Uterus (tissue), 4 donors: Measurements from ENCODE around the gene CAMK1D. TPM values are rescaled to one million over a fixed set of nuclear protein-coding genes. Genes with fewer than 3 reads are reported as not detected.
"Not testable (repeated sequence)": the region's sequence is repeated elsewhere in the genome, so short reads cannot be mapped to it uniquely, and the experiment has no call there.

Experiments
- DNase-seq, 2 donors: peaks; one replicate each; pipeline ENCODE4 v3.0.0-alpha.2; 2019 to 2020
- H3K27ac ChIP-seq, 2 donors: fragments of 200-600 bp; sonication (generic); 1 replicate in 1 of 2; 2 replicates in 1 of 2; pipeline ENCODE4 v1.5.1; 2016 to 2018
- H3K27me3 ChIP-seq, 2 donors: fragments of 200-600 bp; sonication (generic); one replicate each; pipeline ENCODE4 v1.5.1; 2018 to 2019; ENCODE audit warnings: control low read depth in 1 of 2
- H3K36me3 ChIP-seq, 2 donors: fragments of 200-600 bp; sonication (generic); one replicate each; pipeline ENCODE4 v1.5.1; 2019; ENCODE audit warnings: control low read depth in 1 of 2
- H3K4me1 ChIP-seq, 2 donors: fragments of 200-600 bp; sonication (generic); one replicate each; pipeline ENCODE4 v1.5.1; 2018 to 2019; ENCODE audit warnings: control low read depth in 1 of 2
- H3K4me3 ChIP-seq, 2 donors: fragments of 200-600 bp; sonication (generic); 1 replicate in 1 of 2; 2 replicates in 1 of 2; pipeline ENCODE4 v1.5.1; 2018 to 2019; ENCODE audit warnings: mild to moderate bottlenecking in 1 of 2
- H3K9me3 ChIP-seq, 2 donors: fragments of 200-600 bp; sonication (generic); one replicate each; pipeline ENCODE4 v1.5.1; 2019; ENCODE audit warnings: control low read depth in 1 of 2
- POLR2A ChIP-seq, 2 donors: fragments of 450-650 bp; IDR thresholded peaks; one replicate each; pipeline ENCODE4 v1.6.1; 2016; ENCODE audit warnings: antibody characterized with exemption in 2 of 2, mild to moderate bottlenecking in 1 of 2, moderate library complexity in 1 of 2
- intact Hi-C: fragments of 100-400 bp; cut with DNase I; formaldehyde crosslinking; loops from one replicate; pipeline ENCODE4 v1.15.1; 2023; ENCODE audit warnings: low total_unique reads
- total RNA-seq, 4 donors: library from RNA; depleted of rRNA in 3 of 4; stranded (reverse); fragments of >200 nt in 3 of 4; gene quantifications; one replicate each; pipeline versions ENCODE4 v1.1.0 to v1.2.4, GENCODE V29; 2014 to 2023
- TF ChIP-seq, protein P1 (sequence below), 4 experiments: fragments of 200-600 bp in 2 of 4; fragments of 450-650 bp in 2 of 4; sonication (generic) in 2 of 4; IDR thresholded peaks; one replicate each; pipeline ENCODE4 v1.5.1; 2016 to 2019; ENCODE audit warnings: antibody characterized with exemption in 4 of 4, mild to moderate bottlenecking in 2 of 4, moderate library complexity in 1 of 4
- donor health status: DM: yes; HTN: yes; CAD: no.

CAMK1D gene
- total RNA-seq, 4 donors from 2014 or later = 3.5 to 48.4 (median 10.8) TPM

DNA sequence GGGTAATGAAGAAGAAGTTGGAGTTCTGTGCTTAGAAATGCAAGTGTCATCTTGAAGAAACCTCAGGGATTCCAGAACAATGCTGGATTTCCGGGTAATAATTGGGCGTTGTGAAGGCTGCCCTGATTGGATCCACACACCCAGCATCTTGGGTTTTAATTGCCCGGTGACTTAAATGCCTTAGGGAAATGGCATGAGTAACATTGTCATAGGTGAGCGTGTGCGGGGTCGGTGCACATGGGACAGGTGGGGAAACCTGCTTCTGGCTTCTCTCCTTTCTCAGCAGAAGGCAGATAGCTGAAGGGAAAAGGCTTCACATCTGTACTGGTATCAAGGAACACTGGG, 15.2 kb upstream of the CAMK1D start:
- H3K4me1 ChIP-seq = peaks cover 0 to 7% of the 10 kb centered on the region in 2 donors
- intact Hi-C loops = no loop called here
- no peak overlapping the region for H3K4me3 ChIP-seq
- no peak for DNase-seq
- no peaks in the 10 kb centered on the region for H3K36me3 ChIP-seq
- TF ChIP-seq, protein P1, sequence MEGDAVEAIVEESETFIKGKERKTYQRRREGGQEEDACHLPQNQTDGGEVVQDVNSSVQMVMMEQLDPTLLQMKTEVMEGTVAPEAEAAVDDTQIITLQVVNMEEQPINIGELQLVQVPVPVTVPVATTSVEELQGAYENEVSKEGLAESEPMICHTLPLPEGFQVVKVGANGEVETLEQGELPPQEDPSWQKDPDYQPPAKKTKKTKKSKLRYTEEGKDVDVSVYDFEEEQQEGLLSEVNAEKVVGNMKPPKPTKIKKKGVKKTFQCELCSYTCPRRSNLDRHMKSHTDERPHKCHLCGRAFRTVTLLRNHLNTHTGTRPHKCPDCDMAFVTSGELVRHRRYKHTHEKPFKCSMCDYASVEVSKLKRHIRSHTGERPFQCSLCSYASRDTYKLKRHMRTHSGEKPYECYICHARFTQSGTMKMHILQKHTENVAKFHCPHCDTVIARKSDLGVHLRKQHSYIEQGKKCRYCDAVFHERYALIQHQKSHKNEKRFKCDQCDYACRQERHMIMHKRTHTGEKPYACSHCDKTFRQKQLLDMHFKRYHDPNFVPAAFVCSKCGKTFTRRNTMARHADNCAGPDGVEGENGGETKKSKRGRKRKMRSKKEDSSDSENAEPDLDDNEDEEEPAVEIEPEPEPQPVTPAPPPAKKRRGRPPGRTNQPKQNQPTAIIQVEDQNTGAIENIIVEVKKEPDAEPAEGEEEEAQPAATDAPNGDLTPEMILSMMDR (IDR thresholded peaks at IDR 0.05) = no peak
- no peak for TF ChIP-seq POLR2A (IDR thresholded peaks at IDR 0.05)
- peak overlapping the region in 1 of 2 donors; percentile 52 for H3K27ac ChIP-seq
- no peaks in the 10 kb centered on the region for H3K27me3 ChIP-seq
- no peaks in the 10 kb centered on the region for H3K9me3 ChIP-seq

DNA sequence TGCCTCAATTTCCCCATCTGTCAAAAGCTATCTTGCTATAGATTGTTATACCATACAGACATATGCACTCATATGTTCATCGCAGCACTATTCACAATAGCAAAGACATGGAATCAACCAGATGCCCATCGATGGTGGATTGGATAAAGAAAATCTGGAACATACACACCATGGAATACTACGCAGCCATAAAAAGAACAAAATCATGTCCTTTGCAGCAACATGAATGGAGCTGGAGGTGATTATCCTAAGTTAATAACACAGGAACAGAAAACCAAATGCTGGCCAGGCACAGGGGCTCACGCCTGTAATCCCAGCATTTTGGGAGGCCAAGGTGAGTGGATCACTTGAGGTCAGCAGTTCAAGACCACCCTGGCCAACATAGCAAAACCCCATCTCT, 14.2 kb upstream of the CAMK1D start:
- H3K4me1 ChIP-seq, H3K36me3 ChIP-seq, DNase-seq, H3K27me3 ChIP-seq, H3K4me3 ChIP-seq, H3K27ac ChIP-seq, intact Hi-C loops, H3K9me3 ChIP-seq: not testable (repeated sequence)

DNA sequence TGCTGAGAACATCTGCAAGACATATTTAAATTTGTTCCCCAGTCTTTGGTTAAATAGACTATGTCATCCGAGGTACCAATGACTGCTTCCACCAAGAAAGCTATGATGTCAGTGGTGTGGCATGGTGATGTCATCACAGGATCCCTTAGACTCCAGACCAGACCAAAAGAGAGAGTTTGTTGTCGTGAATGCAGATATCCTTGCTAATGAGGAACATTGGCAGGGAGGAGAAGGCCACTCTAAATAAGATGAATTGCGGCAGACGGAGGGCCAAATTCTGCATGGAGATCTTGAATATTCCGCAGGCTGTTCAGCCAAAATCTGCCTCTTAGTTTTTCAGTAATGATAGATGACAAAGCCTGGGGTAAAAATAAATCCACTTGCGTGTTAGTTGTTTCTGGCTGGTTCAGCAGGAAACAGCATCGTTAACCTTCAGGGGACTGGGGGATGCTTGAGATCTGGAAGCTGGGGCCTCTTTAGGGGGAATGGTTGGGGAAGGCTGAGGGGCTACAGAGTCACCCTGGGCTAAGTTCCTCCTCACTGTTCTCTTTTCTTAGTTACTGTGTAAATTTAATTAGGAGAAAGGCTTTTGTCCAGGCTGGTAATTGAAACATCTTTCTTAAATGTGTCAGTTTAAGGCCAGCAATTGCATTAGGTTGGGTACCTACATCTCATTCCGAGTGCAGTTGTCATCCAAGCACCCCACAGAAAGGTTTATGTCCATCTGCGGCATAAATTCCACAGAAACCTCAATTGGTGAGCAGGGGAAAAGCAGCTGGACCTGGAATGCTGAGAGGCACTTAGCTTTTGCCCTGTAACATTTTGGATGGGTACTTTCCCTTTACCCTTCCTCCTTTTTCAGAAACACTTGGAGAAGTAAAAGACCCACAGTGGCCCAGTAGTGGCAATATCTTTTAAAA, 11.6 kb upstream of the CAMK1D start:
- no peaks in the 10 kb centered on the region for H3K36me3 ChIP-seq
- H3K27ac ChIP-seq = no peak overlapping the region
- H3K4me1 ChIP-seq = peaks cover 0 to 7% of the 10 kb centered on the region in 2 donors
- no peak overlapping the region for H3K4me3 ChIP-seq
- DNase-seq = no peak
- intact Hi-C loops = no loop called here
- H3K27me3 ChIP-seq = no peaks in the 10 kb centered on the region
- TF ChIP-seq POLR2A (IDR thresholded peaks at IDR 0.05) = no peak
- TF ChIP-seq, protein P1 (IDR thresholded peaks at IDR 0.05) = no peak
- H3K9me3 ChIP-seq = no peaks in the 10 kb centered on the region

DNA sequence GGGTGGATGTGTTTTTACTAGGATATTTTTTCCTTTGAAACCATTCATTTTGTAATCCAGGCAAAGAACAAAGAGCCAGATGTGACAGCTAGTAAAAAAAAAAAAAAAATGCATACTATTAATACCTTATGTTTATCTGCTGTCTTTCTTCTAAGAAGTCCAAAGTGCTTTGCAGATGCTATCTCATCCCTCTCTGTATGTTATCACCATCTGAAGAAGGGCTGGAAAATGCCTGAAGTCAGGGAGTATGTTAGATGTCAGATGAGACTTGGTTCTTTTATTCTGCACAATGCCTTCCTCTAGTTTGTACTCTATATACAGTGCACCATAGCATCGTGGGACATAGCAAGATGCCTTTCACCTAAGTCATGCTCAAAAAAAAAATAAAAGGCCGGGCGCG, 10.4 kb upstream of the CAMK1D start:
- Histone ChIP-seq H3K36me3 (no peaks in the 10 kb centered on the region), H3K27me3 (no peaks in the 10 kb centered on the region), H3K4me1 (no peaks in the 10 kb centered on the region), H3K27ac (no peak overlapping the region), H3K4me3 (no peak overlapping the region), H3K9me3 (no peaks in the 10 kb centered on the region)
- intact Hi-C loops = no loop called here
- no peak for DNase-seq
- TF ChIP-seq, protein P1 (IDR thresholded peaks at IDR 0.05) = no peak
- no peak for TF ChIP-seq POLR2A (IDR thresholded peaks at IDR 0.05)

DNA sequence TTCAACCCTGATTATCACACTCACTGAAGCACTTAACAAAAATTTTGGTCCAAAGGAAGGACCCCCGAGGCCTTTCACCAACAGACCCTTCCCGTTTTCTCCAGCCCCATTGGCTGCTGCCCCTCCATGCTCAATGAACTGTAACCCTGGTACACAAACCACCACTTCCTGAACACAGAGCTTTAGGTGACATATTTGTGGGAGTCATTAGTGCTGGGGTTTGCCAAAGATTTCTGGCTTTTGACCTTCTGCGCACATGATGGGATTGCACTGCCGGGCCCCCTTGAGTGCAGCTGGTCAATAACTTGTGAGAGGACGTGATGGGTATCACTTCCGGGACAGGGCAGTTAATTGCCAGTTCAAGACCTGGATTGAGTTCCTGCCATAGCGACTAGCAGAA, 9.0 kb upstream of the CAMK1D start:
- Histone ChIP-seq H3K27me3 (no peaks in the 10 kb centered on the region), H3K4me3 (no peak overlapping the region), H3K27ac (no peak overlapping the region), H3K4me1 (no peaks in the 10 kb centered on the region), H3K36me3 (no peaks in the 10 kb centered on the region), H3K9me3 (no peaks in the 10 kb centered on the region)
- TF ChIP-seq POLR2A (IDR thresholded peaks at IDR 0.05) = no peak
- TF ChIP-seq, protein P1 (IDR thresholded peaks at IDR 0.05) = no peak
- intact Hi-C loops = no loop called here
- DNase-seq = no peak
